GM18861 (cell line): ENCODE measurements around the gene CLEC16A.
"Not testable (repeated sequence)": the region's sequence is repeated elsewhere in the genome, so short reads cannot be mapped to it uniquely, and the experiment has no call there.

Experiments used
- ATAC-seq: cut with Tn5 transposase; IDR thresholded peaks from one replicate; pipeline ENCODE4 v1.9.1; 2021; ENCODE audit not compliant: unreplicated experiment

Gene CLEC16A

GRCh38 chr16:10964891-10965326 lies 20.5 kb downstream of the CLEC16A start:
- peak; percentile 49 for ATAC-seq

- ATAC-seq = peak; percentile 63
These were observed 21.2 kb downstream of the CLEC16A start for GRCh38 chr16:10965440-10966061.

- ATAC-seq = no peak
These were observed 21.8 kb downstream of the CLEC16A start for GRCh38 chr16:10966129-10966528.

- not testable (repeated sequence) for ATAC-seq
These were observed 22.2 kb downstream of the CLEC16A start for GRCh38 chr16:10966559-10966958.

- no peak for ATAC-seq
These were observed 23.6 kb downstream of the CLEC16A start for GRCh38 chr16:10967986-10968385.

GRCh38 chr16:10968498-10968897 lies 24.1 kb downstream of the CLEC16A start:
- no peak for ATAC-seq

- no peak for ATAC-seq
These were observed 25.3 kb downstream of the CLEC16A start for GRCh38 chr16:10969615-10970014.

- no peak for ATAC-seq
These were observed 25.7 kb downstream of the CLEC16A start for GRCh38 chr16:10970065-10970464.

GRCh38 chr16:10971560-10971961 lies 27.2 kb downstream of the CLEC16A start:
- ATAC-seq = no peak

- ATAC-seq = no peak
These were observed 27.9 kb downstream of the CLEC16A start for GRCh38 chr16:10972108-10972818.

GRCh38 chr16:10972819-10973464 lies 28.6 kb downstream of the CLEC16A start:
- no peak for ATAC-seq

- no peak for ATAC-seq
These were observed 32.3 kb downstream of the CLEC16A start for GRCh38 chr16:10976634-10977033.

- ATAC-seq = no peak
These were observed 33.8 kb downstream of the CLEC16A start for GRCh38 chr16:10978124-10978523.

GRCh38 chr16:10978871-10979446 lies 34.6 kb downstream of the CLEC16A start:
- no peak for ATAC-seq

GRCh38 chr16:10979717-10980601 lies 35.6 kb downstream of the CLEC16A start:
- no peak for ATAC-seq

- no peak for ATAC-seq
These were observed 36.4 kb downstream of the CLEC16A start for GRCh38 chr16:10980813-10981212.

GRCh38 chr16:10981697-10982216 lies 37.4 kb downstream of the CLEC16A start:
- peak; percentile 58 for ATAC-seq

GRCh38 chr16:10982465-10983150 lies 38.2 kb downstream of the CLEC16A start:
- peak; percentile 33 for ATAC-seq

GRCh38 chr16:10983159-10983558 lies 38.8 kb downstream of the CLEC16A start:
- peak; percentile 3 for ATAC-seq

GRCh38 chr16:10984509-10984908 lies 40.1 kb downstream of the CLEC16A start:
- no peak for ATAC-seq
